Amniotic epithelial cell (primary cell): Measurements from ENCODE around the gene TMEM238L.

ENCODE experiments used
- DNase-seq: peaks from one replicate; pipeline ENCODE4 v3.0.0-alpha.2; 2010; ENCODE audit warnings: low read depth

TMEM238L gene

GRCh38 chr17:10773391-10773790, 30.5 kb downstream of the TMEM238L start:
- DNase-seq, result no peak

DNA sequence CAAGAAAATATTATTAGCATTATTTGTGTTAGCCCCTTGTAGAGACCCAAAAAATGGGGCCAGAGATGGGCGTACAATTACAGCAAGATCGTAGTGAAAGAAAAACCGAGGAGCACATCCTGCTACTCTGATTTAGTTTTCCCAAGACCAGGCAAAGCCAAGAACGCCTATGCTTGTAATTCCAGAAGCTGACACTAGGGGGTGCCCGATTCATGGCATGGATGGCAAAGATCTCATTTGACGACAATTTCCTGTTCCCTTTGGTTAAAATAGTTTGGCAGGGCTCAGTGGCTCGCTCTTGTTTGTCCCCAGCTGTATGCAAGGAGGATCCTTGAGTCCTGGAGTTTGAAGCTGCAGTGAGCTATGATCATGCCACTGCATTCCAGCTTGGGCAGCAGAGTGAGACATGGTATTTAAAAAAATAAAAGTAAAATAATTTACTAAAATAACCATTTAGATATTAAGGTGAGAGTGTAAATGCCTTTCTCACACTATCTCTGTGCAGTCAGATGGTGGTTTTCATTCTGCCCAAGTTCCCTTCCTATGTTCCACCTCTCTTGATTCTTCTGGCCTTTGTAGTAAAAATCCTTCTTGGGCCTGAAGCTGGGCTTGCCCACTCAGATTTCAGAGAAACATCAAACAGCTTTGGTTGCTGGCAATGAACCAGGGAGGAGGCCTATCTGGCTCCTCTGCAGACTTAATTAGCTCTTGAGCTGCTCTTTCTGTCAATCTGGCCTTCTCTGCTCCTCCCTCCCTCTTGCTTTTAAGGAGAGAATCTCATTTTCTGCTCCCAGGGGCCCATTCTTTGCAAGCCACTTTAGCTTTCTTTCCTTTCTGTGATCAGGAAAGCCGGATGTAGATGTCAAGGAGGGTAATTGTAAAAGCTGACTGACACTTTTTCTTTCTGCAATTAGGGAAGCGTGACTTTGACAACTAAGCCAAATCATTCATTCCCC, 31.2 kb downstream of the TMEM238L start:
- DNase-seq, result no peak

DNA sequence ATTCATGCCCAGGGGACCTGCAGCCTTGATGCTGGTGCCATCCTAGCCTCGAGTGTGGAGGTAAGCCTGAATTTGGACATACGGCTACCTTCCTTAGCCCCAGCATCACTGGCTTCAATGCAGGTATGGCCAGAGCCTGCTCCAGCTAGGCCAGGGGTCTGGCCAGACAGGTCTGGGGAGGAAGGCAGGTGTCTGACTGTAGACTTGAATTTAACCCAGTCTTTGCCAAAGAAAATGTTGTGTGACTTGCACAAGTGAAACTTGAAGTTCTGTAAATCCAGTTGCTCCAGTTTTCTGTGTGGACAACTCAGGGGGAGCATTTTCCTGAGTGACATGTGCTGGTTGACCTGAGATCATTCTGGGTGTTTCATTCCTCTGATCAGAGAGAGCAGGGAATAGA, 32.8 kb downstream of the TMEM238L start:
- no peak for DNase-seq

GRCh38 chr17:10769840-10770239, 34.1 kb downstream of the TMEM238L start:
- DNase-seq, result no peak

DNA sequence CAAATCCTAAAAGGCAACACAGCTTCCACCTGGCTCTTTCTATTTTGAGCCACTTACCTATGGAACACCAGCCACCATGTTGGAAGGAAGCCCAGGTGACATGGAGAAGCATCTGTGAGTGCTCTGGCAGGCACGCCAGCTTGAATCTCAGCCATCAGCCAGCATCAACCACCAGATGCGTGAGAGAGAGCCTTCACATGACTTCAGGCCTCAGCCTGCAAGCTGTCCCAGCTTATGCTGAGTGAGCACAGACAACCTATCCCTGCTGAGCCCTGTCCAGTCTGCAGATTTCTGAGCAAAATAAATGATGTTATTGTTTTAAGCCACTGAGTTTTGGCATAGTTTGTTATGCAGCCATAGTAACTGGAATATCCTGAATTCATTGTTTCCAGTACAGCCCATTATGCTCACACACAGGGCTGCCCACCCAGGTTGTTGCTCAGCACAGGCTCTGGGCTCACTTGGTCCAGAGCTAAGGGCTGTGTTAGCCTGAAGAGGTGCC, 35.1 kb downstream of the TMEM238L start:
- no peak for DNase-seq

GRCh38 chr17:10767232-10767631, 36.7 kb downstream of the TMEM238L start:
- DNase-seq, result no peak

- no peak for DNase-seq
Measured at GRCh38 chr17:10762037-10762436, 41.9 kb downstream of the TMEM238L start.

DNA sequence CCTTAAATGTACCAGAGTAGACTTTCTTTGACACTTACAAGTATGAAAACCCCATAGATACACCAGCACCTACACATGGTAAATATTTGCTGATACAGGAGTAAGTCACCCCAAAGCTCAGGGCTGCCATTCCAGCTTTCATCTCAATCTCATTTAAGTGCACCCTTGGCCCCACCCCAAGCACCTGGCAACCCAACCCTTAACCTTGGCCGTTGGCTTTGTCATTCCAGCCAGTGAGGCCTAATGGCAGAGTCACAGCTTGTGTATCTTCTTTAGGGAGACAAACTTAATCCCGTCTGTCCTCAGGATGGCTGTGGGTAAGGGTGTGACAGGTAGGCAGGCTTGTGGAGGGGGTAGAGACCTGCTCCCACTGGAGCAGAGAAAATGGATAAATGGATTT, 42.6 kb downstream of the TMEM238L start:
- no peak for DNase-seq

- no peak for DNase-seq
Measured at GRCh38 chr17:10758062-10758461, 45.8 kb downstream of the TMEM238L start.

- no peak for DNase-seq
Measured at GRCh38 chr17:10757647-10758046, 46.3 kb downstream of the TMEM238L start.

DNA sequence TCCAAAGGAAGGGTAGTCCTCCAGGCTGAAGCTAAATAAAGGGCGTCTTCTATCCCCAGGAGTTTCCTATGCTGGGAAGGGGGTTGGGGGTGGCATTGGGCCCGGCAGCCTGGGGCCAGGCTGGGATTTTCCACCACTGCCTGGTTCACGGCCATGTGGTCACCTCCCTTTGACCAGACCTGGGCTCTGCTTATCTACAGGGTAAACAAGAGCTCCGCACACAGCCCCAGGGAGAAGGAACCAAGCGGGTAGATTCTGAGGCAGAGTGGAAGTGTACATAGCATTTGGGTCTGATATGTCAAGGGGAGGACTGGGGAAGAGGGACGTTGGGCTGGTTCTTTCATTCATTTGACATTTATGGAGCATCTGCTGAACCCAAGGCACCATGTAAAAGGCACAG, 46.8 kb downstream of the TMEM238L start:
- no peak for DNase-seq

DNA sequence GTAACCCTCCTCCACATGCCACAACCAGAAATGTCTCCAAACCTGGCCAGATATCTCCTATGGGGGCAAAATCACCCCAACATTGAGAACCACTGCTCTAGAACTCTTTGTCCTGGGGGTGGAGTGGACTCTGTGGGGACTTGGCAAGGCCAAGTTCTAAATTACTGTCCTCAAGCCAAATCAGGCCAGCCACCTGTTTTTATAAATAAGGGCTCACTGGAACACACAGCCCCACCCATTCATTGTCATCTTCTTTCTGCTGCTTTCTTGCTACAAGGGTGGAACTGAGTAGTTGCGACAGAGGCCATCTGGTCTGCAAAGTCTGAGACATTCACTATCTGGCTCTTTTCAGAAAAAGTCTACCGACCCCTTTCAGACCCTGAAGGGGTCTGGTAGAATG, 47.3 kb downstream of the TMEM238L start:
- no peak for DNase-seq

- no peak for DNase-seq
Measured at GRCh38 chr17:10756185-10756584, 47.7 kb downstream of the TMEM238L start.

- no peak for DNase-seq
Measured at GRCh38 chr17:10755592-10756127, 48.2 kb downstream of the TMEM238L start.

DNA sequence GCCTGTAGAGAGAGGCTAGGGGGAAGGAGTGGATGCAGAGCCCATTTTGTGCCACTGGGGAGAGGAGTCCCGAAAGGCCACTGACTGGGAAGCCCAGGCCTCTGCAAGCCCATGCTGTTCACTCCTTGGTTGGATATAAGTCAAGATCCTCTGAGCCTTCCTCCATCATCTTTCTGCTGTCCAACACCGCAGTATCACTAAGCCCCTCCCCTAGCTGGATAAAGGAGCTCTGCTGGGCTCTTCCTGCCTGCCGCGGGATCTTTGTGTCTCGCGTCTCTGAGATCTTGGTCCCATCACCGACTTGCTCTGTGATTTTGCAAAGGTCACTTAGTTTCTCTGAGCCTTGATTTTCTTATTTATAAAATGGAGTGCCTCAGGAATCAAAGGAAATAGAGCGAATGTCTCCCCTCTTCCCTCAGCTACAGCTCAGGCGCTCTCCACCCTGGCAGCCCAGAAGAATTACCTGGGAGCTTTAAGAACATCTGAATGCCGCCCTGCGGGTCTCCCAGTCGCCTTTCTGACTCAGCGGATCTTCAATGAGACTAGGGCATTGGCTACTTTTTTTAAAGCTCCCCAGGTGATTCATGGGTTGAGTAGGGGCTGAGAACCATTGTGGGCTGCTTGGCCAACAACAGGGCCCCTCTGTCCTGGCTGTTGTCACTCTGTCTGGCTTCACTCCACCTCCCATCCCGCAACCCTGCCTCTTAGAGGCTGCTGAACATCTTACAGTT, 48.9 kb downstream of the TMEM238L start:
- DNase-seq, result peak; percentile 13

- DNase-seq, result peak; percentile 21
Measured at GRCh38 chr17:10754109-10754508, 49.8 kb downstream of the TMEM238L start.

GRCh38 chr17:10752696-10753095, 51.2 kb downstream of the TMEM238L start:
- no peak for DNase-seq

DNA sequence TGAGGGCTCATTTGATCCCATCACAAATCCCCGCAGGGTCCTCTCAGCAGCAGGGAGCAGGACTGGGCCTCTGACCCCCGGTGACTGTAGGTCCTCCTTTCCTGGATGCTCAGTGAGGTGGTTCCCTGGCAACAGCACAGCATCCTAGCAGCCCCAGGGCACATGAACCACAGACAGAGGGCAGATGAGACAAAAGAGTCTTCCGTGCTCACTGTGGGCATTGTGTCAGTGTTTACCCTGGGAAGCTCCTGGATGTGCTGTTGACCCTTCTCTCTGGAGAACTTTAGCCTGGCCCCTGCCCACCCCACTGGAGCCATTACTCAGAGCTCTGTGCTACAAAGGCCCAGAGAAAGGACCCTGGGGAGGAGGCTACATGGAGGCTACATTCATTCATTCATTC, 52.3 kb downstream of the TMEM238L start:
- no peak for DNase-seq

DNA sequence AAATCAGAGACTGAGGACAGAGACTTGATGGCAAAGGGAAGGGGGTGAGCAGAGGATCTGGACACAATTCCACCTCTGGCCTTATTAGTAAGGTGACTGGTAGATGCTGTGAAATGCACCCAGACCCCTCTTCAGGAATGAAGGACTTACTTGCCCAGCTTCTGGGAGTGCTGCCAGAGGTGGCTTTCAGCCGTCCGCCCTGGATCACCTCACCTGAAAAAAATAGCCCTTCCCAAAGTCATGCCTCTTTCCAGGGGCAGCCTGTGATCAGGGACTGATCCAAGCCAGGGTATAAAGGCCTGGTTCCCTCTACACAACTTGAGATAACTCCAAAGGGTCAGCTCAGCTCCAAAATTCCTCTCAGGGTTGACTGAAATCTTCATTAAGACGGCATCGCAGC, 53.7 kb downstream of the TMEM238L start:
- no peak for DNase-seq

GRCh38 chr17:10748531-10749181, 55.2 kb downstream of the TMEM238L start:
- DNase-seq, result no peak

GRCh38 chr17:10745231-10745630, 58.7 kb downstream of the TMEM238L start:
- DNase-seq, result peak; percentile 62
